ENCODE results near the gene MYO15B.

DNA sequence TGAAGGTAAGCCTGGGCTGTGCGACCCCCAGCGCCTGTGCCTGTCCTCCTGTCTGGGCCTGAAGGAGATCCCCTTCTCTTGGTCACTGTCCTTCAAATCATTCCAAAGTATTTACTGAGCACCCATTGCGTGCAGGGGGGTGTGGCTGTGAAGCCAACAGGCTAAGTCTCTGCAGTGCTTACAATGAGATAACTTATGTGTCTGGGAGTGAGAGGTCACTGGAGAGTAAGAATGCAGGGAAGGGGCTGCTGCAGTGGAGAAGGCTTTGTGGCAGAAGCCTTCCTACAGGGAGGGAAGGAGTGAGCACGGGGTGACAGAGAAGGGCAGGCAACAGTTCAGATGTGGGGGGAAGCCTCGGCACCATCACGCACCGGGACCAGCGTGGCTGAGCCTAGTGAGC is 34.5 kb downstream of the MYO15B start:
- TF ChIP-seq, protein P1, sequence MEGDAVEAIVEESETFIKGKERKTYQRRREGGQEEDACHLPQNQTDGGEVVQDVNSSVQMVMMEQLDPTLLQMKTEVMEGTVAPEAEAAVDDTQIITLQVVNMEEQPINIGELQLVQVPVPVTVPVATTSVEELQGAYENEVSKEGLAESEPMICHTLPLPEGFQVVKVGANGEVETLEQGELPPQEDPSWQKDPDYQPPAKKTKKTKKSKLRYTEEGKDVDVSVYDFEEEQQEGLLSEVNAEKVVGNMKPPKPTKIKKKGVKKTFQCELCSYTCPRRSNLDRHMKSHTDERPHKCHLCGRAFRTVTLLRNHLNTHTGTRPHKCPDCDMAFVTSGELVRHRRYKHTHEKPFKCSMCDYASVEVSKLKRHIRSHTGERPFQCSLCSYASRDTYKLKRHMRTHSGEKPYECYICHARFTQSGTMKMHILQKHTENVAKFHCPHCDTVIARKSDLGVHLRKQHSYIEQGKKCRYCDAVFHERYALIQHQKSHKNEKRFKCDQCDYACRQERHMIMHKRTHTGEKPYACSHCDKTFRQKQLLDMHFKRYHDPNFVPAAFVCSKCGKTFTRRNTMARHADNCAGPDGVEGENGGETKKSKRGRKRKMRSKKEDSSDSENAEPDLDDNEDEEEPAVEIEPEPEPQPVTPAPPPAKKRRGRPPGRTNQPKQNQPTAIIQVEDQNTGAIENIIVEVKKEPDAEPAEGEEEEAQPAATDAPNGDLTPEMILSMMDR (IDR thresholded peaks at IDR 0.05): no peak
- TF ChIP-seq EZH2 (IDR thresholded peaks at IDR 0.05; ENCODE audit: borderline replicate concordance, insufficient read depth, low read depth, low read length, poor library complexity, severe bottlenecking): no peak
